ENCODE data around the gene TMEM245.

GRCh38 chr9:109149722-109150121, 30.0 kb upstream of the TMEM245 start:
- TF ChIP-seq ZNF785 (tag by site-specific recombination; IDR thresholded peaks at IDR 0.05) = no peak
- TF ChIP-seq ZNF626 (tag by site-specific recombination; IDR thresholded peaks at IDR 0.05) = no peak
- TF ChIP-seq ZNF175 (tag by site-specific recombination; IDR thresholded peaks at IDR 0.05) = no peak
- TF ChIP-seq RBAK (tag by site-specific recombination; IDR thresholded peaks at IDR 0.05) = no peak
- TF ChIP-seq CTCF (tag by site-specific recombination; IDR thresholded peaks at IDR 0.05) = no peak
- TF ChIP-seq ZNF148 (tag by site-specific recombination; IDR thresholded peaks at IDR 0.05; ENCODE audit: borderline replicate concordance) = no peak
